ENCODE data around the gene B4GALT4. TPM values are rescaled to one million over a fixed set of nuclear protein-coding genes. Genes with fewer than 3 reads are reported as not detected.
A peak's percentile ranks its signal among the peaks of the same experiment; 100 is the strongest.

Gene B4GALT4
- total RNA-seq, 1 donor = 22.4 TPM

GRCh38 chr3:119206611-119207511 lies 33.8 kb downstream of the B4GALT4 start:
- H3K4me3 ChIP-seq (ENCODE audit: low read depth, low read length) = no peak overlapping the region
- no peak for DNase-seq (ENCODE audit: low read depth)
- TF ChIP-seq, protein P1, sequence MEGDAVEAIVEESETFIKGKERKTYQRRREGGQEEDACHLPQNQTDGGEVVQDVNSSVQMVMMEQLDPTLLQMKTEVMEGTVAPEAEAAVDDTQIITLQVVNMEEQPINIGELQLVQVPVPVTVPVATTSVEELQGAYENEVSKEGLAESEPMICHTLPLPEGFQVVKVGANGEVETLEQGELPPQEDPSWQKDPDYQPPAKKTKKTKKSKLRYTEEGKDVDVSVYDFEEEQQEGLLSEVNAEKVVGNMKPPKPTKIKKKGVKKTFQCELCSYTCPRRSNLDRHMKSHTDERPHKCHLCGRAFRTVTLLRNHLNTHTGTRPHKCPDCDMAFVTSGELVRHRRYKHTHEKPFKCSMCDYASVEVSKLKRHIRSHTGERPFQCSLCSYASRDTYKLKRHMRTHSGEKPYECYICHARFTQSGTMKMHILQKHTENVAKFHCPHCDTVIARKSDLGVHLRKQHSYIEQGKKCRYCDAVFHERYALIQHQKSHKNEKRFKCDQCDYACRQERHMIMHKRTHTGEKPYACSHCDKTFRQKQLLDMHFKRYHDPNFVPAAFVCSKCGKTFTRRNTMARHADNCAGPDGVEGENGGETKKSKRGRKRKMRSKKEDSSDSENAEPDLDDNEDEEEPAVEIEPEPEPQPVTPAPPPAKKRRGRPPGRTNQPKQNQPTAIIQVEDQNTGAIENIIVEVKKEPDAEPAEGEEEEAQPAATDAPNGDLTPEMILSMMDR (IDR thresholded peaks at IDR 0.05; ENCODE audit: insufficient read depth, low read length) = no peak

- TF ChIP-seq, protein P1 (IDR thresholded peaks at IDR 0.05; ENCODE audit: insufficient read depth, low read length) = no peak
- no peak overlapping the region for H3K4me3 ChIP-seq (ENCODE audit: low read depth, low read length)
Measured at GRCh38 chr3:119205685-119206084, 35.0 kb downstream of the B4GALT4 start.

GRCh38 chr3:119205209-119205608 lies 35.5 kb downstream of the B4GALT4 start:
- H3K4me3 ChIP-seq (ENCODE audit: low read depth, low read length) = no peak overlapping the region
- TF ChIP-seq, protein P1 (IDR thresholded peaks at IDR 0.05; ENCODE audit: insufficient read depth, low read length) = no peak
- peak; percentile 37 for DNase-seq (ENCODE audit: low read depth)

More at GRCh38 chr3:119205685-119206084, 35.0 kb downstream of the B4GALT4 start:
- no peak for DNase-seq (ENCODE audit: low read depth)

DNA sequence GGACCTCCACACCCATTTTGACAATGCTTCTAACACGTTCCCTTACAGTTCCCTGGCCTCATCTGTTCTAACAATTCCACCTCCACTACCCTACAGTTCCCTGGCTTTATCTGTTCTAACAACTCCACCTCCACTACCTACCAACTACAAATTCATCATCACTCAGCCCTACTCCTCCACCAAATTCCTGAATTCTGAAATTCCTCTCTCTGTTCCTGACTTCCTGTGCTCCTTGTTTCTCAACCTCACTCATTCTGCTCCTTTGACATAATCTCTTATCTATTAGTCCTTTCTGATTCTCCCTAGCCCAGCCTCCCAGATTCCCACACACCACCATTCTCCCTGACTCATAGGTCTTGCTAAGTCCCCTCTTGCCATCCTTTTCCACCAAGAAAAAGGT lies 44.8 kb downstream of the B4GALT4 start:
- peak; percentile 19 for DNase-seq (ENCODE audit: low read depth)
- TF ChIP-seq, protein P1 (IDR thresholded peaks at IDR 0.05; ENCODE audit: insufficient read depth, low read length) = no peak

DNA sequence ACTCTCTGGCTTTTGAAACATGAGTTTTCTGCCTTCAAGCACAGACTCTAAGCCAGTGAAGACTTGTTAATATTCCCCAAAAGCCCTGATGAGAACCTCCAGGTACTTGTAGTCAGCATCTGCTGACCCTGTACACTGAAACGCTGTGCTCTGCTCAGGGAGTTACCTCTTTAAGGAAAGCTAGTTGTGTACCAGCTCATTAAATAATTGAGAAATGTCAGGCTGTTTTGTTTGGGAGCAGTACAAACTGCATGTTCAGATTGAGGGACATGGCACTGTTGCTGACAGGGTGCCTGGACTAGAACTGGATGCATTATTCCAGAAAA lies 45.6 kb downstream of the B4GALT4 start:
- TF ChIP-seq, protein P1 (IDR thresholded peaks at IDR 0.05; ENCODE audit: insufficient read depth, low read length) = no peak
- H3K4me3 ChIP-seq (ENCODE audit: low read depth, low read length) = no peak overlapping the region
- DNase-seq (ENCODE audit: low read depth) = no peak

More for the DNA sequence above, 44.8 kb downstream of the B4GALT4 start:
- no peak overlapping the region for H3K4me3 ChIP-seq (ENCODE audit: low read depth, low read length)

DNA sequence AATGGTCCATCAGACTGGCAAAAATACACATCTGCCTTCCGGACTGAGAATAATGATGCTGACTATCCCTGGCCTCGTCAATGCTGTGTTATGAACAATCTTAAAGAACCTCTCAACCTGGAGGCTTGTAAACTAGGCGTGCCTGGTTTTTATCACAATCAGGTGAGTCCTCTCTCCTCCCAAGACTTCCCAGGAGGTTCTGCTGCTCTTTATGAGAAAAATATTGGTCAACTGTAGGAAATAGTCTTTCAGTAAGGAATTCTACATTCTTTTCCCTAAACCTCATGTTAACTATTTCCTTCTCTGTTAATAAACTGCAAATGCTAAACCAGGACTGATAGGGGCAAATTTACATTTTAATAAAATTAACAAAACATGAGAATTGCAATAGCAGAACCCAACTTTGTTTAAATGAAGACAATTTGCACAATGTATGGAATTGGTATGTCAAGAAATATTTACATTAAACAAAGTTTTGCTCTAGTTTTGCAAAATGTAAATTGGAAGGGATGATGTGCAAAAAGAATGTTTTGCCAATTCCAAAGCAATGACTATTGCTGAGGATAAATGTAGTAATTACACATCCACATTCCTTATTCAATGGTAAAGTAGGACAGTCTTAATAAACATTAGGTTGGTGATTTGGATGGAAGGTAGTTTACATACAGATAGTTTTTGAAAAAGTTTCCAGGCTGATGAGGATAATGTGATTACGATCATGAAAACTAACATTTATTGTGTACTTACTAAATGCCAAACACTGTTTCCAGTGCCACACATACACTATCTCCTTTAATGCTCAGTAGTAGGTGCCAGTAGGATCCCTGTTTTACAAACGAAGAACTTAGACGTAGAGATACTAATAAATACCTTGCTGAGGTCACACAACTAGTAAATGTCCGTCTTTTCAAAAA lies 46.2 kb downstream of the B4GALT4 start:
- TF ChIP-seq, protein P1 (IDR thresholded peaks at IDR 0.05; ENCODE audit: insufficient read depth, low read length) = no peak

More for the DNA sequence above, 46.2 kb downstream of the B4GALT4 start:
- no peak for DNase-seq (ENCODE audit: low read depth)
- H3K4me3 ChIP-seq (ENCODE audit: low read depth, low read length) = no peak overlapping the region

All from fibroblast of the aortic adventitia (primary cell).